ENCODE data around the gene DENND1A. TPM values are rescaled to one million over a fixed set of nuclear protein-coding genes. Genes with fewer than 3 reads are reported as not detected.
"Not testable (repeated sequence)": the region's sequence is repeated elsewhere in the genome, so short reads cannot be mapped to it uniquely, and the experiment has no call there.

Gene DENND1A
- total RNA-seq, 1 donor = 35.6 TPM

DNA sequence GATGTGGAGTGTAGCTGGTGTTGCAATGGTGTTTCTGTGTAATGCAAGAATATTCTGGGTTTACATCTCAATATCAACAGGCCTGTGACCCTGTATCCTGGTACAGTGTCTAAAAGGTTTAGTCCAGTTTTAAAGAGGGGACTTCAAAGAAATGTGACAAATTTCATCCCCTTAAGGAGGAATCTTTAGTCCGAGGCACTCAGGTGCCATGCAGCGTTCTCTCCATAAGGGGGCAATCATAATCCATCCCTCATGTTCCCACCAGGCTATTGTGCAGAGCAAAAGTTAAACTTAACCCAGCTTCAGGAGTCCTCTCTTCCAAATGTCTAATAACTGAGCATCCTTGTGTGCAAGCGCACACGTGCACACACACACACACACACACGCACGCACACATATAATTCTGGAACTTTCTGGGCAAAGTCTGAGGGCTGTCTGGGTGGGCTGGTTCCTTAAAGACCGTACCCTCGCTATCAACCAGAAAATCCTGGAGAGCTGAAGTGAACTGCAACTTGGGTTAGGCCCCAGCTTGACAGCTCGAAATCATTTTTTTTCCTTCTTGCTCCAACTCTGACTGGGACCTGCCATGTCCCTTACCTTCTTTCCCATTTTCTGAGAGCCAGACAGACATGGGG, 527.9 kb downstream of the DENND1A start:
- H3K4me1 ChIP-seq (ENCODE audit: insufficient read depth, low read length) = no peaks in the 10 kb centered on the region
- H3K9me3 ChIP-seq (ENCODE audit: low read depth, low read length) = no peaks in the 10 kb centered on the region
- H3K4me3 ChIP-seq (ENCODE audit: low read length) = no peak overlapping the region
- no peaks in the 10 kb centered on the region for H3K27me3 ChIP-seq (ENCODE audit: insufficient read depth, low read length)

GRCh38 chr9:123400926-123401503, 528.9 kb downstream of the DENND1A start:
- Histone ChIP-seq H3K9me3 (ENCODE audit: low read depth, low read length) (no peaks in the 10 kb centered on the region), H3K4me1 (ENCODE audit: insufficient read depth, low read length) (no peaks in the 10 kb centered on the region), H3K4me3 (ENCODE audit: low read length) (no peak overlapping the region), H3K27me3 (ENCODE audit: insufficient read depth, low read length) (no peaks in the 10 kb centered on the region)

GRCh38 chr9:123399803-123400378, 530.0 kb downstream of the DENND1A start:
- no peaks in the 10 kb centered on the region for H3K27me3 ChIP-seq (ENCODE audit: insufficient read depth, low read length)
- no peak overlapping the region for H3K4me3 ChIP-seq (ENCODE audit: low read length)
- no peaks in the 10 kb centered on the region for H3K4me1 ChIP-seq (ENCODE audit: insufficient read depth, low read length)
- H3K9me3 ChIP-seq (ENCODE audit: low read depth, low read length) = no peaks in the 10 kb centered on the region

GRCh38 chr9:123398938-123399337, 531.0 kb downstream of the DENND1A start:
- H3K4me1 ChIP-seq (ENCODE audit: insufficient read depth, low read length); H3K27me3 ChIP-seq (ENCODE audit: insufficient read depth, low read length); H3K9me3 ChIP-seq (ENCODE audit: low read depth, low read length); H3K4me3 ChIP-seq (ENCODE audit: low read length): not testable (repeated sequence)

GRCh38 chr9:123397975-123398374, 532.0 kb downstream of the DENND1A start:
- Histone ChIP-seq H3K9me3 (ENCODE audit: low read depth, low read length) (no peaks in the 10 kb centered on the region), H3K4me3 (ENCODE audit: low read length) (no peak overlapping the region), H3K27me3 (ENCODE audit: insufficient read depth, low read length) (no peaks in the 10 kb centered on the region), H3K4me1 (ENCODE audit: insufficient read depth, low read length) (no peaks in the 10 kb centered on the region)

DNA sequence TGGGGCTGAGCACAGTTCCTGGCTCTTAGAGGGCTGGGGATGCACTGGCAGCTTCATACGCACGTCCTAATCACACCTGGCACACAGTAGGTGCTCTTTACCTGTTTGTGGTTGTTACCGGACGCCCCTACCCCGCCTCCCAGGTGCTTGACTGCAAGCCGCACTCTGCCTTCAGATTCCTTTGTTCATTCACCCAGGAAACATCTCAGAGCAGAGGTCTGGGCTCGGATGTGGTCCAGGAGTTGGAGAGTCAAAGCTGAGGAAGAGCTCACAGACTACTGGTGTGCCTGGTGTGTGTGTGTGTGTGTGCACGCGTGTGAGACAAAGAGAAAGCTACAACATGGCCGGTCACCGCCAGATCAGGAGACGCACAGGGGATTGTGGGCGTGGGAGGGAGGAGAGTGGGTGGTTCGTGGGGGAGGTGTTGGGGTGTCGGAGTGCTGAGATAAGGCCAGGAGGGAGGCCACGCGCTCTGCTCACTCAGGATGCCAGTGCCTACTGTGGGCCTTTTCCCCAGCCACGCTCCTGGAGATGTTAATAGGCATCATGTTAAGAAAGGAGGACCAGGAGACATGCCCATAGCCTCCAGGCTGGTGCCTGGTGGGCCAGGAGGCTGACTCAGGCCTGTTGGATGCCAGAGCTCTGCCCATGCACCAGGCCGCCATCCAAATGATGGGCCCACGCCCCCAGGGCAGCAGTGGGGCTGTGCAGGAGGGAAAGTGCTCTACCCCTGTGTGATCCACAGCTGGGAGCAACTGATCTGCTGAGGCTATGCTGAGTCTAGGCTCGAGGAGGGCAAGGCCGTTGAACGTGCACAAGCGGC, 534.0 kb downstream of the DENND1A start:
- Histone ChIP-seq H3K27me3 (ENCODE audit: insufficient read depth, low read length) (no peaks in the 10 kb centered on the region), H3K4me3 (ENCODE audit: low read length) (no peak overlapping the region), H3K4me1 (ENCODE audit: insufficient read depth, low read length) (no peaks in the 10 kb centered on the region), H3K9me3 (ENCODE audit: low read depth, low read length) (no peaks in the 10 kb centered on the region)

DNA sequence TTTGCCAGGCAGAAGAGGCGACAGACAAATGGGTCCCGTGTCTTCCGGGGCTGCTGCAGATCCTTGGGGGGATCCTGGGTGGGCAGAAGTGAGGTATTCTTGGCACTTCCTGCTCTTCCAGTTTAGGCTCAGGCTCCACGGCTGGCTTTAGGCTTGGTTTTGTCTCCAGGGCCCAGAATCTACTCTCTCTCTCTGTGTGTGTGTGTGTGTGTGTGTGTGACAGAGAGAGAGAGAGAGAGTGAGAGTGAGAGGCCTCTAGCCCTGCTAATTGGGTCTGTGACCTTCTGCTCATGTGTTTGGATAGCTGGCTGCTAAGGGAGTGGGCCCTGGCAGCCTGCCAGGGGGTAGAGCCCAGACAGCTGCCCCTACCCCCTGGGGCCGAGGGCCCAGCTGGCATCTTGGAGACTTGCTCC, 534.6 kb downstream of the DENND1A start:
- Histone ChIP-seq H3K9me3 (ENCODE audit: low read depth, low read length) (no peaks in the 10 kb centered on the region), H3K27me3 (ENCODE audit: insufficient read depth, low read length) (no peaks in the 10 kb centered on the region), H3K4me3 (ENCODE audit: low read length) (no peak overlapping the region), H3K4me1 (ENCODE audit: insufficient read depth, low read length) (no peaks in the 10 kb centered on the region)

- Histone ChIP-seq H3K9me3 (ENCODE audit: low read depth, low read length) (no peaks in the 10 kb centered on the region), H3K27me3 (ENCODE audit: insufficient read depth, low read length) (no peaks in the 10 kb centered on the region), H3K4me3 (ENCODE audit: low read length) (no peak overlapping the region), H3K4me1 (ENCODE audit: insufficient read depth, low read length) (peaks cover 3% of the 10 kb centered on the region)
Measured at GRCh38 chr9:123394291-123395235, 535.4 kb downstream of the DENND1A start.

- Histone ChIP-seq H3K4me3 (ENCODE audit: low read length) (no peak overlapping the region), H3K9me3 (ENCODE audit: low read depth, low read length) (no peaks in the 10 kb centered on the region), H3K4me1 (ENCODE audit: insufficient read depth, low read length) (peaks cover 21% of the 10 kb centered on the region)
Measured at GRCh38 chr9:123392802-123393201, 537.1 kb downstream of the DENND1A start.

GRCh38 chr9:123391946-123392345, 538.0 kb downstream of the DENND1A start:
- H3K27me3 ChIP-seq (ENCODE audit: insufficient read depth, low read length) = no peaks in the 10 kb centered on the region
- H3K4me1 ChIP-seq (ENCODE audit: insufficient read depth, low read length) = peaks cover 26% of the 10 kb centered on the region
- no peak overlapping the region for H3K4me3 ChIP-seq (ENCODE audit: low read length)
- H3K9me3 ChIP-seq (ENCODE audit: low read depth, low read length) = no peaks in the 10 kb centered on the region

More at GRCh38 chr9:123392802-123393201, 537.1 kb downstream of the DENND1A start:
- H3K27me3 ChIP-seq (ENCODE audit: insufficient read depth, low read length) = no peaks in the 10 kb centered on the region

GRCh38 chr9:123391233-123391632, 538.7 kb downstream of the DENND1A start:
- Histone ChIP-seq H3K4me1 (ENCODE audit: insufficient read depth, low read length) (peaks cover 26% of the 10 kb centered on the region), H3K27me3 (ENCODE audit: insufficient read depth, low read length) (no peaks in the 10 kb centered on the region), H3K4me3 (ENCODE audit: low read length) (no peak overlapping the region), H3K9me3 (ENCODE audit: low read depth, low read length) (no peaks in the 10 kb centered on the region)

- H3K27me3 ChIP-seq (ENCODE audit: insufficient read depth, low read length) = no peaks in the 10 kb centered on the region
- H3K4me3 ChIP-seq (ENCODE audit: low read length) = no peak overlapping the region
- H3K9me3 ChIP-seq (ENCODE audit: low read depth, low read length) = no peaks in the 10 kb centered on the region
- peaks cover 26% of the 10 kb centered on the region for H3K4me1 ChIP-seq (ENCODE audit: insufficient read depth, low read length)
Measured at GRCh38 chr9:123390337-123391135, 539.4 kb downstream of the DENND1A start.

DNA sequence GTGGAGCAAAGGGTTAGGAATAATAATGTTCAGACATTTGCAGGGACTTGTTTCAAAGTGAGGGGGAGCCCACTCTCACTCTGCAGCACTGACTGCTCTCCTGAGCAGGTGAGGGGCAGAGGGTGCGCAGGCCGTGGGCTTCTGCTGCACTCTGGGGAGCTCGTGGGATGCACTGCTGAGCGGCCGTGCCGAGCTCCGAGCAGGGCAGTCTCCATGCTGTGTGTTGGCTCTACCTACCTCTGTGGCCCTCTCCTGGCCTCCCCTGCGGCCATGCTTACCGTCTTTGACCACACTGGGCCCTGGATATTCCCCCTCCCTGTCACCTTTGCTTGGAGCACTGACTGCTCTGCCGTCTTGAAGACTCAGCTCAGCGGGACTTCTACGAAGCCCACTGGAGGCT, 540.2 kb downstream of the DENND1A start:
- Histone ChIP-seq H3K4me1 (ENCODE audit: insufficient read depth, low read length) (peaks cover 26% of the 10 kb centered on the region), H3K4me3 (ENCODE audit: low read length) (no peak overlapping the region), H3K9me3 (ENCODE audit: low read depth, low read length) (no peaks in the 10 kb centered on the region), H3K27me3 (ENCODE audit: insufficient read depth, low read length) (no peaks in the 10 kb centered on the region)

DNA sequence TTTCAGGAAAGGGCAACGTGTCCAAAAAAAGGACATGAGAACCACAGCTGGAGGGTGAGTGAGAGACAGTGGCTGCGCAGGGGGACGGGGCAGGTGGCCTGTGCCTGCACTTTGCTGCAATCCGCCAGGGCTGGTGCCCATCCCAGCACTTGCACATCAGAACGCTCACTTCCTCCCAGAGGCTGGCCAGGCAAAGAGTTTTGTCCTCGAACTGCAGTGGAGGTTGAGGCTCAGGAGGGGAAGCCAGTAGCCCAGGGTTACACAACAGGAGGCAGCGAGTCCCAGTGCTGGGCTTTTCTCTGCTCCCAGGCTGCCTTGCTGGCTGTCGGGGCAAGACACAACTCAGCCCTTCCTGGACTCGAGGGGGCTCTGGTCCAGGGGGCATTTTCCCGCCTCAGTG, 540.9 kb downstream of the DENND1A start:
- no peaks in the 10 kb centered on the region for H3K27me3 ChIP-seq (ENCODE audit: insufficient read depth, low read length)
- no peak overlapping the region for H3K4me3 ChIP-seq (ENCODE audit: low read length)
- peaks cover 26% of the 10 kb centered on the region for H3K4me1 ChIP-seq (ENCODE audit: insufficient read depth, low read length)
- no peaks in the 10 kb centered on the region for H3K9me3 ChIP-seq (ENCODE audit: low read depth, low read length)
